Sigmoid colon (tissue), 4 donors: ENCODE measurements around the gene CNOT3.

ENCODE experiments used
- CTCF ChIP-seq, 4 experiments: fragments of 450-650 bp in 3 of 4; fragments of 200-600 bp in 1 of 4; IDR thresholded peaks; one replicate each; pipeline ENCODE4 v1.5.1; 2016 to 2019; ENCODE audit warnings: antibody characterized with exemption in 4 of 4, mild to moderate bottlenecking in 3 of 4, moderate library complexity in 2 of 4
- POLR2AphosphoS5 ChIP-seq, 4 donors: sonication (generic); formaldehyde crosslinking; IDR thresholded peaks; one replicate each; pipeline ENCODE4 v1.6.1; 2017; ENCODE audit warnings: antibody characterized with exemption in 4 of 4

GRCh38 chr19:54124393-54124792 lies 13.2 kb upstream of the CNOT3 start:
- TF ChIP-seq POLR2AphosphoS5 (IDR thresholded peaks at IDR 0.05) (no peak), CTCF (IDR thresholded peaks at IDR 0.05) (no peak)
